Measurements from ENCODE around the gene ARL3.
"Not testable (repeated sequence)": the region's sequence is repeated elsewhere in the genome, so short reads cannot be mapped to it uniquely, and the experiment has no call there.

The ARL3 gene

GRCh38 chr10:102735065-102735562, 20.9 kb upstream of the ARL3 start:
- no peak for DNase-seq (ENCODE audit: low read depth)

GRCh38 chr10:102732661-102733060, 18.5 kb upstream of the ARL3 start:
- no peak for DNase-seq (ENCODE audit: low read depth)

- no peak for DNase-seq (ENCODE audit: low read depth)
These were observed 17.1 kb upstream of the ARL3 start for GRCh38 chr10:102731222-102731800.

- DNase-seq (ENCODE audit: low read depth) = peak; percentile 30
These were observed 15.1 kb upstream of the ARL3 start for GRCh38 chr10:102729029-102730026.

GRCh38 chr10:102727037-102727818, 13.0 kb upstream of the ARL3 start:
- no peak for DNase-seq (ENCODE audit: low read depth)

GRCh38 chr10:102726274-102726673, 12.1 kb upstream of the ARL3 start:
- no peak for DNase-seq (ENCODE audit: low read depth)

GRCh38 chr10:102723989-102724388, 9.8 kb upstream of the ARL3 start:
- no peak for DNase-seq (ENCODE audit: low read depth)

- no peak for DNase-seq (ENCODE audit: low read depth)
These were observed 7.8 kb upstream of the ARL3 start for GRCh38 chr10:102721954-102722353.

- no peak for DNase-seq (ENCODE audit: low read depth)
These were observed 6.6 kb upstream of the ARL3 start for GRCh38 chr10:102720775-102721301.

- no peak for DNase-seq (ENCODE audit: low read depth)
These were observed 6.1 kb upstream of the ARL3 start for GRCh38 chr10:102720337-102720736.

GRCh38 chr10:102718220-102718619, 4.0 kb upstream of the ARL3 start:
- no peak for DNase-seq (ENCODE audit: low read depth)

GRCh38 chr10:102716900-102717565, 2.8 kb upstream of the ARL3 start:
- not testable (repeated sequence) for DNase-seq (ENCODE audit: low read depth)

- no peak for DNase-seq (ENCODE audit: low read depth)
These were observed 1.7 kb upstream of the ARL3 start for GRCh38 chr10:102715880-102716279.

- peak; percentile 27 for DNase-seq (ENCODE audit: low read depth)
These were observed 641 bp upstream of the ARL3 start, which contains the start of gene SFXN2 for GRCh38 chr10:102714621-102715455. Gene SFXN2, plus strand, starts transcription at chr10:102714636. Its CDS starts 12,001 bp downstream, at chr10:102726637.

- DNase-seq (ENCODE audit: low read depth) = peak; percentile 58
These were observed 721 bp downstream of the ARL3 start for GRCh38 chr10:102713539-102713813.

- no peak for DNase-seq (ENCODE audit: low read depth)
These were observed 1.2 kb downstream of the ARL3 start for GRCh38 chr10:102712843-102713538.

GRCh38 chr10:102712089-102712488, 2.1 kb downstream of the ARL3 start:
- DNase-seq (ENCODE audit: low read depth) = no peak

- no peak for DNase-seq (ENCODE audit: low read depth)
These were observed 3.6 kb downstream of the ARL3 start for GRCh38 chr10:102710609-102711008.

- no peak for DNase-seq (ENCODE audit: low read depth)
These were observed 8.7 kb downstream of the ARL3 start for GRCh38 chr10:102705531-102705930.

GRCh38 chr10:102704915-102705314, 9.3 kb downstream of the ARL3 start:
- DNase-seq (ENCODE audit: low read depth) = no peak
